ENCODE measurements around the gene DNASE1L2. TPM values are rescaled to one million over a fixed set of nuclear protein-coding genes. Genes with fewer than 3 reads are reported as not detected.

Gene DNASE1L2
- total RNA-seq, 1 donor from 2014 or later: 3.4 TPM

DNA sequence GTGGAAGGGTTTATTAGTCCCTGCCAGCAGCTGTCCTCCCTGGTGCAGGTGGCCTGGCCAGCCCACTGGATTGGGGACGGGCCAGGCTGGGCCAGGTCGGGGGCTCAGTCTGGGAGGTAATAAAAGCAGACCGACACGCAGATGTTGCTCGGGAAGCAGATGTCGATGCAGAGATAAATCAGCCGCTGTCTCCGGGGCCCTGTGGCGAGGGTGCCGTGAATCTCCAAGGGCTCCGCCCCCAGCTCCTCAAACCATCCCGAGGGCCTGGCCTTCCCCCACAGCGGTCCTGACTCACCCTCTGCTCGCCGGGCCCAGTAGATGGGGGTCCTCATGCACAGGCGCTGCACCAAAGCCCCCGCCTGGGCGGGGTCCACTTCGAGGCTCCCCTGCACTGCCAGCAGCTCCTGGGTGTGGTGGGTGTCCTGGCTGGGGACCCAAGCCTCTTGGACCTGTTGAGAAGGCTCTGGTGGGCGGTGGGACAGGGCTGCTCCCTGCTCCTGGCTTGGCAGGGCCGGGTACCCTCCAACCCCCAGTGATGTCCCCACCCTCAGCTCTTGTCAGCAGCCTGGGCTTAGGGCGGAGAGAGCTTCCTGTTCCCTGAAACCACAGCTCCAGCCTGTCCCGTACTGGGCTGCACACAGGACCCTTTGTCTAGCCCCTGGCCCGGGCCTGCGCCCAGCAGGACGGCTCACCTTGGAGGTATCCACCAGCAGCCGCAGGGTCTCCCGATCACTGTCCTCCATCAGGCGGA, 26.8 kb upstream of the DNASE1L2 start:
- peaks cover 18% of the 10 kb centered on the region for H3K4me1 Mint-ChIP-seq (ENCODE audit: low read depth, unreplicated experiment)
- H3K4me3 Mint-ChIP-seq (ENCODE audit: unreplicated experiment): no peak overlapping the region
- H3K27me3 Mint-ChIP-seq (ENCODE audit: unreplicated experiment): peaks cover 13% of the 10 kb centered on the region
- no peak overlapping the region for H3K27ac Mint-ChIP-seq (ENCODE audit: unreplicated experiment)
- TF ChIP-seq, protein P1, sequence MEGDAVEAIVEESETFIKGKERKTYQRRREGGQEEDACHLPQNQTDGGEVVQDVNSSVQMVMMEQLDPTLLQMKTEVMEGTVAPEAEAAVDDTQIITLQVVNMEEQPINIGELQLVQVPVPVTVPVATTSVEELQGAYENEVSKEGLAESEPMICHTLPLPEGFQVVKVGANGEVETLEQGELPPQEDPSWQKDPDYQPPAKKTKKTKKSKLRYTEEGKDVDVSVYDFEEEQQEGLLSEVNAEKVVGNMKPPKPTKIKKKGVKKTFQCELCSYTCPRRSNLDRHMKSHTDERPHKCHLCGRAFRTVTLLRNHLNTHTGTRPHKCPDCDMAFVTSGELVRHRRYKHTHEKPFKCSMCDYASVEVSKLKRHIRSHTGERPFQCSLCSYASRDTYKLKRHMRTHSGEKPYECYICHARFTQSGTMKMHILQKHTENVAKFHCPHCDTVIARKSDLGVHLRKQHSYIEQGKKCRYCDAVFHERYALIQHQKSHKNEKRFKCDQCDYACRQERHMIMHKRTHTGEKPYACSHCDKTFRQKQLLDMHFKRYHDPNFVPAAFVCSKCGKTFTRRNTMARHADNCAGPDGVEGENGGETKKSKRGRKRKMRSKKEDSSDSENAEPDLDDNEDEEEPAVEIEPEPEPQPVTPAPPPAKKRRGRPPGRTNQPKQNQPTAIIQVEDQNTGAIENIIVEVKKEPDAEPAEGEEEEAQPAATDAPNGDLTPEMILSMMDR (IDR thresholded peaks at IDR 0.05; ENCODE audit: partially characterized antibody, unreplicated experiment): no peak
- peaks cover 8% of the 10 kb centered on the region for H3K9me3 Mint-ChIP-seq (ENCODE audit: unreplicated experiment)
- H3K36me3 Mint-ChIP-seq (ENCODE audit: unreplicated experiment): no peaks in the 10 kb centered on the region
- DNase-seq: no peak

DNA sequence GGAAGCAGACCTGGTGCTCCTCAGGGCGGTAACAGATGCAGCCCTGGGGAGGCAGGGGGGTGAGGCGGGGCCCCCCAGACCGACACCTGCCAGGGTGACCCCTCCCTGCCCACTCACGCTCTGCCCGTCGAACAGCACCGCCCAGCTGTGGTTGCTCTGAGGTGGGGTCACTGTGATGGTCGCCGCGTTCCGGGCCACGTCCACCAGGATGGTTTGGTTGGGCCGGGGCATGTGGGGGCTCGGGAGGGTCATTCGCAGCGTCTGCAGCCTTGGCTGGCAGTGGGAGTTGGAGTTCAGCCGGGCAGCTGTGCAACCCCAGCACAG, 26.3 kb upstream of the DNASE1L2 start:
- Mint-ChIP-seq H3K27me3 (ENCODE audit: unreplicated experiment) (peaks cover 13% of the 10 kb centered on the region), H3K4me1 (ENCODE audit: low read depth, unreplicated experiment) (peaks cover 16% of the 10 kb centered on the region), H3K36me3 (ENCODE audit: unreplicated experiment) (no peaks in the 10 kb centered on the region), H3K4me3 (ENCODE audit: unreplicated experiment) (no peak overlapping the region), H3K27ac (ENCODE audit: unreplicated experiment) (no peak overlapping the region), H3K9me3 (ENCODE audit: unreplicated experiment) (peaks cover 7% of the 10 kb centered on the region)
- TF ChIP-seq, protein P1 (IDR thresholded peaks at IDR 0.05; ENCODE audit: partially characterized antibody, unreplicated experiment): no peak
- no peak for DNase-seq

DNA sequence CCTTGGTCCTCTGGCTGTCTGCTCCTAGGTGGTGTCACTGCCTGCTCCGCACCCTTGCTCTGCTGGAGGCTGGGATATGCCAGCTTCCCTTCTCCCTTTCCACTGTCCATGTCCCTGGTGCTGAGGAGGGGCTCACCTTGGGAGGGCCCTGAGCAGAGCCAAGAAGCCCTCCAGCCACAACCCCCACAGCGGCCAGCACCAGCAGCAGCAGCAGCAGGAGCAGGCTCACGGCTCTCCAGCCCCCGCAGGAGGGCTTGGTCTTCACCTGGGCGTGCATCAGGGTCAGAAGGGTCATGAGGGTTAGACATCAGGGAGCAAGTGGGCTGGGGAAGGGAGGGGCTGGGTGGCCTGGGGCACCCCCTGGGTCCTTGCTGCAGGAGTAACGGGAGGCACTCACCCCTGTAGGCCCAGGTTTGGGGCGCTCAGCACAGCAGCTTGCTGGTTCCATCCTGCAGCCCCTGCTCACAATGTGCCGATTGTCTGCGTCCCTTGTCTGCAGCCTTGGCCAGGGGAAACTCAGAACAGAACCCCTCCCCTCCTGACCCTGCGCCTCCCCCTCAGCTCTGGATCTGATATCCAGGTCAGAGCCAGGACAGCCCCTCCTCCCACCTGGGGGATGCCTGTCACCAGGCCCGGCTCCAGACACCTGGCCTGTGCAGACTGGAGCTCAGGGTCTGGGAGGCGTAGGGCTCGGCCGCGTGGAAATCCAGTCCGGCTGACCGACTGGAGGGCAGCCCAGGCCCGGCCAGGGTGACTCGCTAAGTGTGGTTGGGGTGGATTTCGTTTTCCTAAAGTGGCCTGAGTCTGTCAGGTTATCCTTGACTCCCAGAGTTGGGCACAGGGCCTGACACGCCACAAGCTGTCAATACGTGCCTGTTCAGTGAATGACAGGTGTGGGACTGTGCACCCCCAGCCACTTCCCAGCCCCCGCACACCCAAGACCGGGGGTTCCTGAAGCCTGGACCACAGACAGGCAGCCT, 25.6 kb upstream of the DNASE1L2 start, which contains the start of gene BRICD5:
TSS of gene BRICD5 (minus strand) at position 478 of the 980 bp plus-strand sequence. CDS start at position 448, 30 bp downstream.
- TF ChIP-seq, protein P1 (IDR thresholded peaks at IDR 0.05; ENCODE audit: partially characterized antibody, unreplicated experiment): no peak
- no peaks in the 10 kb centered on the region for H3K36me3 Mint-ChIP-seq (ENCODE audit: unreplicated experiment)
- H3K4me1 Mint-ChIP-seq (ENCODE audit: low read depth, unreplicated experiment): peaks cover 18% of the 10 kb centered on the region
- peaks cover 15% of the 10 kb centered on the region for H3K27me3 Mint-ChIP-seq (ENCODE audit: unreplicated experiment)
- peaks cover 9% of the 10 kb centered on the region for H3K9me3 Mint-ChIP-seq (ENCODE audit: unreplicated experiment)
- no peak for DNase-seq
- no peak within 1 kb of the TSS for H3K4me3 Mint-ChIP-seq (ENCODE audit: unreplicated experiment)
- H3K27ac Mint-ChIP-seq (ENCODE audit: unreplicated experiment): no peak within 1 kb of the TSS

DNA sequence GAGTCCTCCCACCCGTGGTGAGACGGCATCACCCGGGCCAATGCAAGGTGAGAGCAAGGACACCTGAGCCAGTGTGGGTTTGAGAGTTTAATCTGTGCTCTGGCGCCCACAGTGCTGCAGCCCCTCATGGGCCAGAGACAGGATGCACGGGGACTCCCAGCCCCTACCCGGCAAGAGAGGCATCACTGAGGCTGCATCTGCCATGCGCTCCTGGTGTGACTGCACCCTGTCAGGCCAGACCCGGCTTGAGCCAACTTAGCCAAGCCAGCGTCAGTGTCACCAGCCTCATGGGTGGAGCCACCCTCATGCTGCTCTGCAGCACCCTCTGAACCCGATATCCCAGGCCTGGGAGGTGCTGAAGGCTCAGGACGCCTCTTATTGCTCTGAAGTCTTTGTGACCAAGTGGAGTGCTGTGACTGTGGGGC, 24.3 kb upstream of the DNASE1L2 start:
- Mint-ChIP-seq H3K4me1 (ENCODE audit: low read depth, unreplicated experiment) (peaks cover 15% of the 10 kb centered on the region), H3K36me3 (ENCODE audit: unreplicated experiment) (no peaks in the 10 kb centered on the region), H3K27me3 (ENCODE audit: unreplicated experiment) (peaks cover 15% of the 10 kb centered on the region), H3K4me3 (ENCODE audit: unreplicated experiment) (peak overlapping the region; percentile 46), H3K9me3 (ENCODE audit: unreplicated experiment) (peaks cover 7% of the 10 kb centered on the region), H3K27ac (ENCODE audit: unreplicated experiment) (no peak overlapping the region)
- TF ChIP-seq, protein P1 (IDR thresholded peaks at IDR 0.05; ENCODE audit: partially characterized antibody, unreplicated experiment): no peak
- DNase-seq: no peak

All from glutamatergic neuron (in vitro differentiated cells).